Right atrium auricular region (tissue), 2 donors: ENCODE data around the gene UNC5C. TPM values are rescaled to one million over a fixed set of nuclear protein-coding genes. Genes with fewer than 3 reads are reported as not detected.

Experiments used
- DNase-seq: peaks from one replicate; pipeline ENCODE4 v3.0.0-alpha.2; 2019; ENCODE audit warnings: low spot score
- H3K27ac ChIP-seq, 2 donors: fragments of 200-600 bp; sonication (generic); 1 replicate in 1 of 2; 2 replicates in 1 of 2; pipeline ENCODE4 v1.5.1; 2016 to 2019
- H3K27me3 ChIP-seq, 2 donors: fragments of 200-600 bp; sonication (generic); one replicate each; pipeline versions ENCODE4 v1.5.1 to v1.6.0; 2017 to 2019
- H3K36me3 ChIP-seq: fragments of 200-600 bp; sonication (generic); one replicate; pipeline ENCODE4 v1.5.1; 2016
- H3K4me1 ChIP-seq, 2 donors: fragments of 200-600 bp; sonication (generic); one replicate each; pipeline versions ENCODE4 v1.5.1 to v1.6.0; 2017 to 2019
- H3K4me3 ChIP-seq, 2 donors: fragments of 200-600 bp; sonication (generic); 1 replicate in 1 of 2; 2 replicates in 1 of 2; pipeline ENCODE4 v1.5.1; 2017 to 2019; ENCODE audit warnings: mild to moderate bottlenecking in 1 of 2, moderate library complexity in 1 of 2
- H3K9me3 ChIP-seq, 2 donors: fragments of 200-600 bp; sonication (generic); one replicate each; pipeline ENCODE4 v1.5.1; 2019
- total RNA-seq, 2 donors: library from RNA; depleted of rRNA; stranded (reverse); fragments of >200 nt; gene quantifications; one replicate each; pipeline ENCODE4 v1.1.0, GENCODE V29; 2016
- TF ChIP-seq, protein P1 (sequence below), 2 donors: fragments of 200-600 bp; sonication (generic); IDR thresholded peaks; one replicate each; pipeline ENCODE4 v1.5.1; 2019; ENCODE audit warnings: antibody characterized with exemption in 2 of 2

The UNC5C gene
- total RNA-seq, 2 donors from 2014 or later: 3.8 to 4.6 TPM

DNA sequence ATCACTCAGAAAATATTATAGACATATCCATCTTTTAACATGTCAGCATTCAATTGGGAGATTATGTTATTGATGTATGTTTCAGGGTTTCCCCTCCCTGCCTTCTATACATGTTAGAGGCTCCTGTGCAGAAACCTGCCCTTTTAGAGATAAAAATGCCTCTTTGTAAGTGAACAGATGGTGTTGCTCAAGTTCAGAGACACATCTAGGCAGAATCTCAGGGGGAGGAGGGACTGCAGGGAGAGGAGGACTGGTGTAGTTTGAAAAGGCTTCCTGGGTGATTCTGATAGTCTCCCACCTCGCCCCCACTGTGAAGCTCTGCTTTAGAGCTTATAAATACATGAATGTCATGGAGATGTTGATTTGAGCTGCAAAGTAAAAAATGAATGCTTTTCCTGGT is 12.0 kb upstream of the UNC5C start:
- Histone ChIP-seq H3K4me1 (no peaks in the 10 kb centered on the region), H3K27me3 (no peaks in the 10 kb centered on the region), H3K9me3 (no peaks in the 10 kb centered on the region), H3K36me3 (no peaks in the 10 kb centered on the region), H3K27ac (no peak overlapping the region), H3K4me3 (no peak overlapping the region)
- TF ChIP-seq, protein P1, sequence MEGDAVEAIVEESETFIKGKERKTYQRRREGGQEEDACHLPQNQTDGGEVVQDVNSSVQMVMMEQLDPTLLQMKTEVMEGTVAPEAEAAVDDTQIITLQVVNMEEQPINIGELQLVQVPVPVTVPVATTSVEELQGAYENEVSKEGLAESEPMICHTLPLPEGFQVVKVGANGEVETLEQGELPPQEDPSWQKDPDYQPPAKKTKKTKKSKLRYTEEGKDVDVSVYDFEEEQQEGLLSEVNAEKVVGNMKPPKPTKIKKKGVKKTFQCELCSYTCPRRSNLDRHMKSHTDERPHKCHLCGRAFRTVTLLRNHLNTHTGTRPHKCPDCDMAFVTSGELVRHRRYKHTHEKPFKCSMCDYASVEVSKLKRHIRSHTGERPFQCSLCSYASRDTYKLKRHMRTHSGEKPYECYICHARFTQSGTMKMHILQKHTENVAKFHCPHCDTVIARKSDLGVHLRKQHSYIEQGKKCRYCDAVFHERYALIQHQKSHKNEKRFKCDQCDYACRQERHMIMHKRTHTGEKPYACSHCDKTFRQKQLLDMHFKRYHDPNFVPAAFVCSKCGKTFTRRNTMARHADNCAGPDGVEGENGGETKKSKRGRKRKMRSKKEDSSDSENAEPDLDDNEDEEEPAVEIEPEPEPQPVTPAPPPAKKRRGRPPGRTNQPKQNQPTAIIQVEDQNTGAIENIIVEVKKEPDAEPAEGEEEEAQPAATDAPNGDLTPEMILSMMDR (IDR thresholded peaks at IDR 0.05): no peak
- no peak for DNase-seq

DNA sequence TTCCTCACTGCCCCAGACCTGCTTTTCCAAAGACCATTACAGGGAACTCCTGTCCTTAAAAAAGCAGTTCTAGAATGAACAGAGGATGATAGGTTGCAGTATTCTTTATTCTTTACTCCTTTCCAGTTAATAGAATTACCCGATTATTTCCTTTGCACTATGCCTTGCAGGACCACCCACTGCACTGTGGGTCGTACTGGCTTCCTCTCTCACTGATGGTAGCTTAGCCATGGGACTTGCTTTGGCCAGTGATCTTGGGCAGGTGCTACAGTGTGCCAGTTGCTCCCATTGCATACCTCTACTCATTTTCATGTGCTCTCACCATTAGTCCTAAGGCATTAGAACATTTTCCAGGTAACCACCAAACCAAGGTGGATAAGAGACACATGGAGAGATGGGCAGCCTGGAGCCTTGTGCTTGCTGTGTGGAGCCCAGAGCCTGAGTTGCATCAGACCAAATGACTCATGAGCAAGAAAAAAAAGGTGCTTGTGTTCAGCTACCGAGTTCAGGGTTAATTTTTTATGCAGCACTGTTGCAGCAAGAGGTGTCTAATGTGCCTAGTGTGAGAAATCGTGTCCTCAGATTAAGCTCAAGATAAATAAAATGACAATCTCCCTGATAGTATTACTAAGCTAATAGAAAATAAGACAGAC is 7.6 kb upstream of the UNC5C start:
- Histone ChIP-seq H3K27me3 (no peaks in the 10 kb centered on the region), H3K36me3 (no peaks in the 10 kb centered on the region), H3K9me3 (no peaks in the 10 kb centered on the region), H3K4me1 (no peaks in the 10 kb centered on the region), H3K27ac (no peak overlapping the region), H3K4me3 (no peak overlapping the region)
- no peak for DNase-seq
- TF ChIP-seq, protein P1 (IDR thresholded peaks at IDR 0.05): no peak

DNA sequence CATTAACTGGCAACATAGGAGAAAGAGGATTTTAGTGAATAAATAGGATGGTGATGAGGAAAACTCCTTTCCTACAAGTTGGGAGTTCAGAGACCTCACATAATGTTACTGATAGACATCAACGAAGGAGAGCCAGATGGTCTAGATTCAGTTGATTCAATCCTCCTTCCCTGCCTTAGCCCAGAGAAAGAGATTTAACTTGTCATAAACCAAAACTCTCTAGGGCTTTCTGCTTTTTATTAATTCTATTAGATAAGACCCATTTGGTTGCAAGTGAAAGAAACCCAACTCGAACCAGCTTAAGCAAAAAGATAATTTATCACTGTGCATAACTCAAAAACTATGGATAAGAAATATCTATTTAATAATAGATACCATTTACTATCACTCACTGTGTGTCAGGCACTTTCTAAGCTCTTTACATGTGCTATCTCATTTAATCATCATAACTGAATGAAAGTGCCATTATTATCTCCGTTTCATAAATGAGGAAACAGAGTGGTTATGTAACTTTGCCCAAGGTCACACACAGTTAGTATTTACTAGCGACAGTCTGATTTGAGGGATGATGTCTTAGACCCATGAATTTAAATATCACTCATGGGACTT is 4.3 kb upstream of the UNC5C start:
- no peaks in the 10 kb centered on the region for H3K9me3 ChIP-seq
- no peaks in the 10 kb centered on the region for H3K36me3 ChIP-seq
- TF ChIP-seq, protein P1 (IDR thresholded peaks at IDR 0.05): no peak
- no peak for DNase-seq
- peaks cover 0 to 14% of the 10 kb centered on the region in 2 donors for H3K4me1 ChIP-seq
- H3K4me3 ChIP-seq: no peak overlapping the region
- peaks cover 0 to 5% of the 10 kb centered on the region in 2 donors for H3K27me3 ChIP-seq
- no peak overlapping the region for H3K27ac ChIP-seq

DNA sequence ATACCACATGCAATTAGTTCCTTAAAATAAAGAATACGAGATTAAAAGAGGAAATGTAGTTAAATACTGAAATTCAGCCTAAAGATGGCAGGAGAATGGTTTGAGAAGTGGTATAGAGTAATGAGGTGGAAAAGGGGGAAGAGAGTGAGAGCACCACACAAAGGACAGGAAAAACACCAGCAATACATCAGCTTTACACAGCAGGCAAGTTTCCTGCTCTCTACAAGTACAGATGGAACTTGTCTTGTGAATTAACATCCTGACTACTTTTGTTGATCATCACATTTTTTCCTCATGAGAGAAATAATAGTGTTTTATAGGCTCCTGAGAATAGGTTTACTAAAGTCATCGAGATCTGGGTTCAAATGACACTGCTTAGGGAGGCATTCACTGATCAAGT is 2.9 kb upstream of the UNC5C start:
- H3K9me3 ChIP-seq: no peaks in the 10 kb centered on the region
- TF ChIP-seq, protein P1 (IDR thresholded peaks at IDR 0.05): no peak
- peaks cover 0 to 5% of the 10 kb centered on the region in 2 donors for H3K27me3 ChIP-seq
- no peaks in the 10 kb centered on the region for H3K36me3 ChIP-seq
- peaks cover 0 to 20% of the 10 kb centered on the region in 2 donors for H3K4me1 ChIP-seq
- H3K4me3 ChIP-seq: no peak overlapping the region
- DNase-seq: no peak
- no peak overlapping the region for H3K27ac ChIP-seq

DNA sequence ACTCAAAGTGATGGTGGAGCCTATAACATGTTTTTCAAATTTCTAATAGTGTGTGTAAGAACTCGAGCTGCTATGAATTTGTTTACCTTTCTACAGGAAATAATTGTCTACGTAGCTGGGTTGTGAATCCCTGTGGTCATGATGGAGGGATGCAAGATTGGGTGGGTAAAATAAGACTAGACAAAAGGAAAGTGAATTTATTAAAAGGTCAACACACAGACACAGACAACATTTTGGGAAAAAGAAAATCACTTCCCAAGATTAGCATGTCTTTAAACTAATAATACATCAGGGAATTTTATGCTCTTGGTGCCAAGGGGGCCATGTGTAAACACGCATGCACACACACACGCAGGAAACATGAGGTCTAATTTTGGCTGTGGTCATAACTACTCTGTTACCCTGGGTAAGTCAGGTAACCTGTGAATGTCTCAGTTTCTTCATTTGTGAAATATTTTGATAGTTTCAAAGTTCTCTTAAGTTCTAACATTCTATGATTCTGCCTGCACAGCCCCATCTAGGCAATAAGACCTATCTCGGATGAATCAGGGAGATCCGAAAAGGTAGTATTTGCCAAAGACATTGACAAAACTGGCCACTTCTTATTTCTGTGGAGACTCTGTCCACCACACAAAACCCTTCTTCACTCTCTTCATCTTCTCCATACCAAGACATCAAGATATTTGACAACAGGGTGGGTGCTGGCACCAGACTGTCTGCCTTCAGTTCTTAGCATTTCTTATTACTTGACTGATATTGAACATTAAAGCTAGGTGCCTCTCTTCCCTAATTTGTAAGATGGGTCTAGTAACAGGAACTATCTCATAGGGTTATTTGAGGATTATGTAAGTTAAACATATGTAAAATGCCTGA is 1.6 kb upstream of the UNC5C start:
- H3K36me3 ChIP-seq: no peaks in the 10 kb centered on the region
- peaks cover 0 to 5% of the 10 kb centered on the region in 2 donors for H3K27me3 ChIP-seq
- H3K4me3 ChIP-seq: peak overlapping the region; percentile 53 to 64
- peaks cover 0 to 20% of the 10 kb centered on the region in 2 donors for H3K4me1 ChIP-seq
- H3K27ac ChIP-seq: peak overlapping the region; percentile 81 to 86
- DNase-seq: no peak
- TF ChIP-seq, protein P1 (IDR thresholded peaks at IDR 0.05): no peak
- H3K9me3 ChIP-seq: no peaks in the 10 kb centered on the region
